HG02938 (cell line): ENCODE measurements around the gene HPSE2.
"Not testable (repeated sequence)": the region's sequence is repeated elsewhere in the genome, so short reads cannot be mapped to it uniquely, and the experiment has no call there.

Experiments
- ATAC-seq: cut with Tn5 transposase; IDR thresholded peaks from one replicate; pipeline ENCODE4 v1.9.1; 2021; ENCODE audit warnings: mild to moderate bottlenecking, moderate library complexity; ENCODE audit not compliant: unreplicated experiment

The HPSE2 gene

DNA sequence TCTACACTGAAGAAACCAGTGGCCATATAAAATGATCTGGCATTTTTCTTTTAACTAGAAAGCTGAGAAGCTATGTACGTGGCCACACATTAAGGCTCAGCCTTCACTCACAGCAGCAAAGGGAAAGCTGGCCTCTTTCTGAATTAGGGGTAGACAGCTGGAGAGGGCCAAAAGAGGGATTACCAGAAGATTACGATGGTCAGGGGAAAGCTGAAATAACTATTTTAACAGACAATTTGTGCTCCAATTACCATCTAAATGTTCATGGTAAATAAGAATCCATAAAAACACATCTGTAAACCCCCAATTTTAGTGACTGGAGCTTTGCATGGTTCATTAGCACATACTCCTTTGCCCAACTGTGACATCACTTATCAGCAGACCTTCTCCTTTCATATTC is 314.3 kb downstream of the HPSE2 start:
- no peak for ATAC-seq

- no peak for ATAC-seq
Measured at GRCh38 chr10:98920807-98921206, 314.8 kb downstream of the HPSE2 start.

GRCh38 chr10:98920360-98920759 is 315.3 kb downstream of the HPSE2 start:
- no peak for ATAC-seq

GRCh38 chr10:98919899-98920298 is 315.8 kb downstream of the HPSE2 start:
- ATAC-seq = no peak

GRCh38 chr10:98917828-98918227 is 317.8 kb downstream of the HPSE2 start:
- no peak for ATAC-seq

DNA sequence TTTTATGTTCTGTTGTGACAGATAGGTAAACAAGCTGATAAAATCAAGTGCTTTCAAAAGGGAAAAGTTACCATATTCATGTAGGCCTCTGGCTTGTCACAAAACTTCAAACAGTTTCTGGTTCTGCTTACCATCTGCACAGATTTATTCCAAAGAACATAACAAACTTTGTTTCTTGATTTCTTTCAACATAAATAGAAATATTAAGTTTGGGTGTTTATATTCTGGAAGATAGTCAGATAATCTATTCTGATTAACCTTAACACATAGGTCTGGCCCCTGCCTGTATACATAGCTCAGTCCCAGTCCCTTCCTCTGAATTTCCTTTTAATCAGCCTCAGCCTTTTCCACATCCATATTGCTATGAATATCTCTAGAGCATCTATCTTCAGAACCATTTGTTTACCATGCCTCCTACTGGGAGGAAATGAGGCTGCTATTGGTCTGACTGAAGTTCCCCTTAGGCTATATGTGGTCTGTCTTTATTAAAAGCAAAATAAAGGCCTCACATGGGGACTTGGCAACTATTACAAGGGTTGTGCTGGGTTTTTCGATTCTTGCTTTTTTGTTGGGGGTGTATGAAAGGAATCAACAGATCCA is 319.0 kb downstream of the HPSE2 start:
- no peak for ATAC-seq

DNA sequence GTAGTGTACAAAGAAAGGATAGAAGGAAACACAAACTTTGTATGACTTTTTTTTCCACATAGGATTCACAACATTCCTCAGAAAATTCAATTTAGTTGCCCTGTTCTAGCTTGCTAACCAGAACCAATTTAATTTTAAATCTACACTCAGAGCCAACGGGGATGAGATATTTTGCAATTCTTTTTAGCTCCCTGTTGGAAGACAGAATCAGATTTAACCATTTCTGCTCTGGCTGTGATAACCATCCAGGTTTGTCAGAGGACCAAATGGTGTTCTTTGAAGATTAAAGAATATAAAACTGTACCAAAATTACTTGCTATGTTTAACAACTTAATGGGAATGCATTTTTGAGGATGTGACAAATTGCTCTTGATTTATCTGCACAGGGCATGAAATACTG is 319.7 kb downstream of the HPSE2 start:
- no peak for ATAC-seq

DNA sequence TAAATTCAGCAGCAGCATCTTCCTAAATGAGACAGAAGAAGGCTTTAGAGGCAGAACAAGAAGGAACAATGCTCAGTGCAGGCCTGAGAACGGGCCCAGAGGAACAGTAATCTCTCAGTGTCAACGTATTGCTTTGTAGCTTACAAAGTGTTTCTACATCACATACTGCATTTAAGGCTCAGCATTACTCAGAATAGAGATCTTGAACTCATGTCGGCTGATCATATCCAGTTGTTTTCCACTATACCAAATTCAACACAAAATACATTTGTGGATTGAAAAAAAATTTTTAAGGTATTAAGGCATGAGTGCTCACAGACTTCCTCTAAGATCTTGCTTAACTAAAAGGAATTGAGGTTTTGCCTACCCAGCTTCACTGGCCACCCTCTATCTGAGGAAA is 325.1 kb downstream of the HPSE2 start:
- no peak for ATAC-seq

GRCh38 chr10:98910048-98910447 is 325.6 kb downstream of the HPSE2 start:
- ATAC-seq = no peak

GRCh38 chr10:98908868-98909267 is 326.8 kb downstream of the HPSE2 start:
- no peak for ATAC-seq

GRCh38 chr10:98908247-98908646 is 327.4 kb downstream of the HPSE2 start:
- ATAC-seq = not testable (repeated sequence)

- ATAC-seq = no peak
Measured at GRCh38 chr10:98901441-98902110, 334.1 kb downstream of the HPSE2 start.

DNA sequence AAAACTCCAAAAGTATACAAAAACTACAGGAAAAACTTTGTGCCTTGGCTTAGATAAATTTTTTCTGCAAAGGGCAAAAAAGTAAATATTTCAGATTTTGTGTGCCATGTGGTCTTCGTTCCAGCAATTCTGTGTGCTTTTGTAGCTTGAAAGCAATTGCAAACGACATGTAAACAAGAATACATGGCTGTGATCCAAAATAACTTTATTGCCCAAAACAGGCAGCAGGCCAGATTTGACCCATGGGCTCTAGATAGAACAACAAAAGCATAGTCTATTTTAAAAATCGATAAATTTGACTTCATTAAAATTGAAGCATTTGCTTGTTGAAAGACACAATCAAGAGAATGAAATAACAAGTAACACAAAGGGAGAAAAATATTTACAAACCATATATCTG is 336.6 kb downstream of the HPSE2 start:
- ATAC-seq = no peak

- no peak for ATAC-seq
Measured at GRCh38 chr10:98892523-98892922, 343.1 kb downstream of the HPSE2 start.

DNA sequence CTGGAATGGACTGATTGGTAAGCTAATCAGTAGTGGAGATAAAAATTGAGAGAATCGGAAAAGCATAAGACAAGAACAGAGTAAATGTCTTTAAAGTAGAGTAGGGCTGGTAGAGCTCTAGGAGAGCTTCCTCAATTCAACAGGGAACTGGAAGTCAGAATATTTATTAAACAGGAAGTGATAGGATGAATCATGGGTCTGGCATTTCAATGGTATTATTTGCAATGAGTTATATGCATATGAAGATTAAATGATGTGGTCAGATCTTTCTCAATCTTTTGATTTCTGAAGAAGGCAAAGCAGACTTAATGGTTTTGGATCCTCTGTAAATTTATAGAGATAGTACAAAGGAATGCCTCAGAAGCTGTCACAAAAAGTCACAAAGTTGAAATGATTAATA is 349.0 kb downstream of the HPSE2 start:
- no peak for ATAC-seq

- ATAC-seq = no peak
Measured at GRCh38 chr10:98885378-98885777, 350.3 kb downstream of the HPSE2 start.

DNA sequence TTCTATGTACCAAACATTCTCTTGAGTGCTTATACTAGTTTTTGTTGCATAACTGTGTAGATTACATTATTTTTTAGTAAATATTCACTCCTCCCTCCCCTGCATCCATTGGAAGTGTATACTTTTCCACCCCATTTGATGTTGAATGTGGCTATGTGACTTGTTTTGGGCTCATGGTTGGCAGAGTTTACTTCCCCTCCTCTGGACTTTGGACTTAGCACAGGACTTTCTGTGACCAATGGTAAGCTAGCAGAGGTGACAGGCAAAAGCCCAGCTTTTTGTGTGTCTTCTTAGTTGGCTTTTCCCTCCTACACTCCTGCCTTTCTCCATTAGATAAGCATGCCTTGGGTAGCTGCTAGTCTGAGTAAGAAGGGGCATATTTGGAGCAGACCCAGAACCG is 353.9 kb downstream of the HPSE2 start:
- no peak for ATAC-seq

GRCh38 chr10:98880971-98881370 is 354.7 kb downstream of the HPSE2 start:
- no peak for ATAC-seq

DNA sequence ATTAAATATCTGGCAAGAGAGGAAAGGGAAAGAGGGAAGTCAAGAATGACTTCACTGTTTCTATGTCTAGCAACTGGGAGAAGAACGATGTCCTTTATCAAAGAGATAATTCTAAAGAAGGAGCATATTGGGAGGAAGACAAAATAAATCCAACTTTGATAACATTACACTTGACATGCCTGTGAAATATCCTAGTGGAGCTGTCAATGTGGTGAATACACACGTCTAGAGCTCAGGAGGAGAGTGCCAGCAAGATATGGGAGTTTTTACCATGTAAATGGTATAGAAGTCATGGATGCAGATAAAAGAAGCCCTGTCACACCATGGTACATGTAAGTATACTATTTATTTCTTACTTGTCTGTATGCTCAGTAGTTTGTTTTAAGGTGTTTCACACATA is 356.7 kb downstream of the HPSE2 start:
- no peak for ATAC-seq

DNA sequence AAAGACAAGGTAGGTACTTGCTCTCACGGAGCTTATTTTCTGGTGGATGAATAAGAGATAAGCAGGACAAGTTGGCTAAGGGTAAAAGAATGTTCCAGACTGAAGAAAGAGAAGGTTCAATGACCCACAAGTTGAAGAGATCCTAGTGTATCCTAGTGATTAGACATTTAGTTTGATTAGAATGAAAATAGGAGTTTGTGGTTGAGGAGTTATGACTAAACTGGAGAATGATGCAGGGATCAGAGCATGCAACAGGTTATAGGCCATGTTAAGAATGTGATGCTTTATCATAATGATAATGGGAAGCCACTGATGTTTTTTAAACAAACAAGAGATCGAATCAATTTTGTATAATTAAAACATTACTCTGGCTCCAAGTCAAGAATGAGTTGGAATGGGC is 357.2 kb downstream of the HPSE2 start:
- no peak for ATAC-seq

DNA sequence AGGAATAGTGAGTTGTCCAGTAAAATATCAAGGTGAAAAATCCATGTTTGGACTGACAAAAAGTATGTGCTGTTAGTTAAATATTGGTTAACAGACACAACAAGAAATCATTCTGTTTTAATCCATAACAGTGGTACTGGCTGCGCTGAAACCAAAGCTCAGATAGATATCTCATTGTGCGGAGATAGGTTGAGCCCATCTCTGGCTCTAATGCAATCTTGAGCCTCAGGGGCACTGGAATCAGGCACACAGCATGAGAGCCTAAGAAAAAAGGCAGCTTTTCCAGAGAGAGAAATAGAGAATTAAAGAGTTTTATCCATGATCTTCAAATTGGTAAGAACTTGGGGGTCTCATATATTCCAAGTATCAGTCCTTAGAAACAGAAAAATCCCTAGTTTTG is 373.7 kb downstream of the HPSE2 start:
- ATAC-seq = no peak

- no peak for ATAC-seq
Measured at GRCh38 chr10:98858525-98858924, 377.1 kb downstream of the HPSE2 start.
